Activated naive CD8-positive, alpha-beta T cell treated with anti-CD3 and anti-CD28 coated beads, Interleukin-2, amount 10 ng/mL, durations not matched to agents 7 days and 5 days (primary cell): ENCODE results near the gene DCTN3. TPM values are rescaled to one million over a fixed set of nuclear protein-coding genes. Genes with fewer than 3 reads are reported as not detected.

ENCODE experiments used
- ATAC-seq: fragments of 150-1000 bp; cut with Tn5 transposase; one replicate; pipeline ENCODE4 v1.10.0; 2021; ENCODE audit warnings: low read depth, moderate library complexity
- POLR2A ChIA-PET: fragments of 350-600 bp; sonication (Branson Sonifier 250); formaldehyde crosslinking; loops from one replicate; lab custom pipeline; 2021; ENCODE audit warnings: antibody characterized with exemption; lab: Charles Lee
- DNase-seq: peaks from one replicate; pipeline ENCODE4 v3.0.0; 2021
- H3K27ac Mint-ChIP-seq: one replicate; pipeline ENCODE4 v1.8.0; 2022; ENCODE audit warnings: mild to moderate bottlenecking, mixed read lengths
- H3K27me3 Mint-ChIP-seq: one replicate; pipeline ENCODE4 v1.8.0; 2022; ENCODE audit warnings: mild to moderate bottlenecking, moderate library complexity, mixed read lengths
- H3K36me3 Mint-ChIP-seq: one replicate; pipeline ENCODE4 v1.8.0; 2021; ENCODE audit warnings: mild to moderate bottlenecking, mixed read lengths
- H3K4me1 Mint-ChIP-seq: one replicate; pipeline ENCODE4 v1.8.0; 2021; ENCODE audit warnings: mixed read lengths
- H3K4me3 Mint-ChIP-seq: one replicate; pipeline ENCODE4 v1.8.0; 2022; ENCODE audit warnings: mild to moderate bottlenecking, moderate library complexity, mixed read lengths
- H3K9me3 Mint-ChIP-seq: one replicate; pipeline ENCODE4 v1.8.0; 2021; ENCODE audit warnings: mixed read lengths
- total RNA-seq, 2 experiments: library from RNA; stranded (reverse); gene quantifications; one replicate each; pipeline ENCODE4 v1.2.3, GENCODE V29; 2021

DCTN3 gene
- total RNA-seq, 2 experiments from 2014 or later, result 121 to 122 TPM

DNA sequence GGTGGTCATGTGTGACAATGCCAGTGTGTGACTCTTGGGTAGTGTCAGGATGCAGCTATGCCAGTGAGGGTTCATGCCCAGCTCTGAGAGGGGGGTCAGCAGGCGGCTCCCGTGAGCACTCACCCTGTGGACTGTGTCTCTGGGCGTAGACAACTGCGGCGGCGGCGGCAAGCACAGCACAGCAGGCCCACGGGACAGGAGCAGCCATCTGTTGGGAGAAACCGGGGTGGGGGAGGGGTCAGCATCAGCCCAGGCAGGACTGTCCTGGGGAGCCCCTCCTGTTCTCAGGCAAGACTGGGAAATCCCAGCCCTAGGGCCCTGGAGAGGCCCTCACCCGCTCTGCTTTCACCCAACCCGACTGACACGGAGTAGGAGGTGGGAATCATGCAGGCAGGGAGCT, 51.5 kb downstream of the DCTN3 start:
- H3K4me1 Mint-ChIP-seq, result no peaks in the 10 kb centered on the region
- ATAC-seq, result no peak

DNA sequence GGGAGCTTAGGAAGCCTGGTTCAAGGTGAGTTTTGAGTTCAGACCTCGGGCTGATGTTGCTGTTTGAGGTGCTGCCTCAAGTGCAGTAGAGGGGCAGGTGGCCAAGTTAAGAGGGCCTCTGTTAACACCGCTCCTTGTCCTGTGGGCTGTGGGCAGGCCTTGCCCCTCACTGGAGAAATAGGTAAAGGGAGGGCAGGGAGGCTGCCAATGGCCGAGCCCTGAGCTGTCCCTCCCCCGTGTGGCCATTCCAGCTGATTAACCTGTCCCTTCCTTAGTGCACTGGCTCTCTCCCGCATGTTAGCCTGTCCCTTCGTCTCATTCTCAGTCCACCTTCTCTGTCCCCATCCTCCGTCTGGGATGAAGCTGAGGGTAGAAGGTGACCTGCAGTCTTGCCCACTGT, 52.2 kb downstream of the DCTN3 start:
- ATAC-seq, result no peak
- no peaks in the 10 kb centered on the region for H3K36me3 Mint-ChIP-seq
- H3K27ac Mint-ChIP-seq, result no peak overlapping the region
- no peak overlapping the region for H3K4me3 Mint-ChIP-seq
- POLR2A ChIA-PET, result no interaction called here
- DNase-seq, result no peak
- H3K4me1 Mint-ChIP-seq, result no peaks in the 10 kb centered on the region
- peaks cover 16% of the 10 kb centered on the region for H3K27me3 Mint-ChIP-seq
- no peaks in the 10 kb centered on the region for H3K9me3 Mint-ChIP-seq

More for the DNA sequence above, 51.5 kb downstream of the DCTN3 start:
- Mint-ChIP-seq H3K4me3 (no peak overlapping the region), H3K9me3 (no peaks in the 10 kb centered on the region), H3K27ac (no peak overlapping the region), H3K36me3 (no peaks in the 10 kb centered on the region), H3K27me3 (peaks cover 12% of the 10 kb centered on the region)
- POLR2A ChIA-PET, result no interaction called here
- no peak for DNase-seq

DNA sequence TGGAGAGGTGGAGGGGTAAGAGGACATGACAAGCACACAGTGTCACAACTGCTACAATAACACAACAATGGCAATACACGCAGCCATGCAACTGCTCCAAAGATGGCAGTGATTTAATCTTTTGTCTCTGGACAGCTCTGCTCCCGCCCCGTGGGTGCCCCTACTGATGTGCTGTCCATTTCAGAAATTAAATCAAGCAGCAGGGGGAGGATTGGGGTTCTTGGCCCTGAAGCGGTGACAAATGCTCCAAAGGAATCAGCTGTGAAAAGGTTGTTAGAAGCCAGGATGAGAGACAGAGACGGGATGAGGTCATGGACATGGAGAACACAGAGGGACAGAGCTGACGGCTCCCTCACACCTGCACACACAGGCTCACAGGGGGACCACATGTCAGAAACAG, 53.3 kb downstream of the DCTN3 start:
- Mint-ChIP-seq H3K27ac (no peak overlapping the region), H3K4me3 (no peak overlapping the region), H3K27me3 (peaks cover 19% of the 10 kb centered on the region), H3K36me3 (no peaks in the 10 kb centered on the region), H3K4me1 (no peaks in the 10 kb centered on the region), H3K9me3 (no peaks in the 10 kb centered on the region)
- DNase-seq (no peak), ATAC-seq (no peak)
- POLR2A ChIA-PET, result no interaction called here

DNA sequence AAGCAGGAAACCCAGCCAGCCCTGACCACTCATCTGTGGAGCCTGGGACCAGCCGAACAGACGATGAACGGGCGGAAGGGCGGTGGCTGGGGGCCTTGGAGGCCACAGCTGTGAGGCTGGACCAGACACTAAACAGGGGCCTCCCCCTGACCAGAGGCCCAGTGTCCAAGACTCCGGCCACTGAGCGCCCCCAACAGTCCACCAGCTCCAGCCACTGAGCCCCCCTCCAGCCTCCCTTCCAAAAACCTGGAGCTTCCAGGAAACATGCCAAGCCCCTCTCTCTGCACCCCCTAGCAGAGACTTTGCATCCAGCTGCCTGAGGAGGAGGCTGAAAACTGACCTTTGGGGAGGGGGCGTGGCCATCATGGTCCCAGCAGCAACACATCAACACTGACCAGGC, 54.0 kb downstream of the DCTN3 start:
- no peaks in the 10 kb centered on the region for H3K36me3 Mint-ChIP-seq
- H3K4me1 Mint-ChIP-seq, result no peaks in the 10 kb centered on the region
- ATAC-seq (no peak), DNase-seq (no peak)
- H3K27ac Mint-ChIP-seq, result no peak overlapping the region
- POLR2A ChIA-PET, result no interaction called here
- H3K27me3 Mint-ChIP-seq, result peaks cover 20% of the 10 kb centered on the region
- H3K9me3 Mint-ChIP-seq, result no peaks in the 10 kb centered on the region
- H3K4me3 Mint-ChIP-seq, result no peak overlapping the region

DNA sequence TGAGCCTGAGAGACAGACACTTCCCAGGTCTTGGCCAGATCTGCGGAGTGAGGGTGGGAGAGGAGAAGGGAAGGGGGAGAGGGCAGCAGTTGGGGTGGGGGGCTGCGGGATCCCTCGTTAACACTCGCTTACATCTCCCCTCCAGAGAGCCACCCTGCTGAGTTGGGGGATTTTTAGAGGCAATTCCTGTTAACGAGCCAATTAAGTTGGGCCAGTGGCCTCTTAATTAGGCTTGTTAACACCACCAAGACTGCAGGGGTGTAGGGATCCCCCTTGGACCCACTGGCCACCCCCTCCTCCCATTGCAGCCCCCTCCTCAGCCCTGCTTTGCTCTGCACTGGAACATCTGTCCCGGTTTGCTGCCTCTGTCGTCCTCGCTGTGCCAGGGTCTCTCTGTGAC, 54.4 kb downstream of the DCTN3 start:
- no peak overlapping the region for H3K27ac Mint-ChIP-seq

DNA sequence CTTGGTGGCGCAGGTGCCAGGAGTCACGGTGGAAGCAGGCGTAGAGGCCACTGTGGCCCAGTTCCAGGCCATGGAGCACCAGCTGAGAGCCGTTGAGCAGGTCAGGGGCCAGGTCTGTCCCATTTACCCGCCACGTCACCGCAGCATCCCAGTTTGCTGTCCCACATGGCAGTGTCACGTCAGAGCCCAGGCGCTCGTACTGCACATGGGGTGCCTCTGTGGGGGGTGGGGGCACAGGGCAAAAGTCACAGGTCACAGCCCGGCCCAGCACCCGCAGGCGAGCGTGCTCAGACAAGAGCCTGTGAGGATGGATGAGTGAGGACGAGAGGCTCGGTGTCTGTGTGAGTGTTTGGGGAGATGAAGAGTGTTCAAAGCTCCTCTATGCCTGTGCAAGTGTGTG, 55.7 kb downstream of the DCTN3 start:
- no peak for ATAC-seq
- Mint-ChIP-seq H3K27me3 (peaks cover 24% of the 10 kb centered on the region), H3K9me3 (no peaks in the 10 kb centered on the region), H3K27ac (no peak overlapping the region), H3K36me3 (no peaks in the 10 kb centered on the region), H3K4me3 (no peak overlapping the region), H3K4me1 (no peaks in the 10 kb centered on the region)
- POLR2A ChIA-PET, result no interaction called here
- no peak for DNase-seq

More for the DNA sequence above, 54.4 kb downstream of the DCTN3 start:
- no peak for ATAC-seq
- H3K4me3 Mint-ChIP-seq, result no peak overlapping the region
- no peaks in the 10 kb centered on the region for H3K9me3 Mint-ChIP-seq
- POLR2A ChIA-PET, result no interaction called here
- H3K36me3 Mint-ChIP-seq, result no peaks in the 10 kb centered on the region
- no peaks in the 10 kb centered on the region for H3K4me1 Mint-ChIP-seq
- peaks cover 25% of the 10 kb centered on the region for H3K27me3 Mint-ChIP-seq
- DNase-seq, result no peak

Other genes starting within 250 kb of the DCTN3 start
- 1 to 10 TPM; 4.7 to 5.5 TPM for gene MYORG, start 243.6 kb downstream of the DCTN3 start, total RNA-seq
- gene FAM219A, start 161.9 kb downstream of the DCTN3 start, total RNA-seq, result 10 to 100 TPM; 11.7 to 13.4 TPM
- not detected for gene DNAI1, start 161.7 kb downstream of the DCTN3 start, total RNA-seq
- gene ENHO, start 97.5 kb downstream of the DCTN3 start, total RNA-seq, result not detected
- gene CNTFR, start 30.8 kb downstream of the DCTN3 start, total RNA-seq, result not detected
- 10 to 100 TPM; 27.2 to 29.3 TPM for gene RPP25L, start 8.4 kb downstream of the DCTN3 start, total RNA-seq
- gene ARID3C, start 8.6 kb upstream of the DCTN3 start, total RNA-seq, result not detected
- gene SIGMAR1, start 17.3 kb upstream of the DCTN3 start, total RNA-seq, result 10 to 100 TPM; 48.8 to 55.4 TPM
- 100 to 1,000 TPM; 119 to 127 TPM for gene GALT, start 26.2 kb upstream of the DCTN3 start, total RNA-seq
- gene IL11RA, start 31.7 kb upstream of the DCTN3 start, total RNA-seq, result 10 to 100 TPM; 77.0 to 79.1 TPM
- under 1 TPM in 1 of 2 experiments, not detected in 1; 0.43 TPM for gene CCL27, start 42.2 kb upstream of the DCTN3 start, total RNA-seq
- gene CCL19, start 70.8 kb upstream of the DCTN3 start, total RNA-seq, result not detected
- gene CCL21, start 89.6 kb upstream of the DCTN3 start, total RNA-seq, result not detected